NOMO-1 (cell line): ENCODE results near the gene TBC1D25.

ENCODE experiments used
- DNase-seq, 2 experiments: peaks; one replicate each; lab custom pipeline; 2025; ENCODE audit not compliant: unreplicated experiment in 2 of 2; lab: John Stamatoyannopoulos, UW

TBC1D25 gene

DNA sequence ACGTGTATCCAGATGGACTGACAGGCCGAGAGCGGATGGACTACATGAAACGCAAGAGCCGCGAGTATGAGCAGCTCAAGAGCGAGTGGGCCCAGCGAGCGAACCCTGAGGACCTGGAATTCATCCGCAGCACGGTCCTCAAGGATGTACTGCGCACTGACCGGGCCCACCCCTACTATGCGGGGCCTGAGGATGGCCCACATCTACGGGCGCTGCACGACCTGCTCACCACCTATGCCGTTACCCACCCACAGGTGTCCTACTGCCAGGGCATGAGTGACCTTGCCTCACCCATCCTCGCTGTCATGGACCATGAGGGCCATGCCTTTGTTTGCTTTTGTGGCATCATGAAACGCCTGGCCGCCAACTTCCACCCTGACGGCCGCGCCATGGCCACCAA lies 20.1 kb downstream of the TBC1D25 start:
- DNase-seq = no peak

GRCh38 chrX:48560056-48560455 lies 20.5 kb downstream of the TBC1D25 start:
- no peak for DNase-seq

DNA sequence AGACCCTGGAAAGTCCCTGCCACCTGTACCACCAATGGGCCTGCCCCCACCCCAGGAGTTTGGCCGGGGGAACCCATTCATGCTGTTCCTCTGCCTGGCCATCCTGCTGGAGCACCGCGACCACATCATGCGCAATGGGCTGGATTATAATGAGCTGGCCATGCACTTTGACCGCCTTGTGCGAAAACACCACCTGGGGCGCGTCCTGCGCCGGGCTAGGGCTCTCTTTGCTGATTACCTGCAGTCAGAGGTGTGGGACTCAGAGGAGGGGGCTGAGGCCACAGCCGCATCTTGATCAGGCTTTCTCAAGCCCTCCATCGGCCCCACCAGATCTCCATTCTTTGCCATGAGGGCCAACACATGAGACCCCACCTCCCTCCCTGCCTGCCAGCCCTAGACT lies 21.2 kb downstream of the TBC1D25 start:
- no peak for DNase-seq

DNA sequence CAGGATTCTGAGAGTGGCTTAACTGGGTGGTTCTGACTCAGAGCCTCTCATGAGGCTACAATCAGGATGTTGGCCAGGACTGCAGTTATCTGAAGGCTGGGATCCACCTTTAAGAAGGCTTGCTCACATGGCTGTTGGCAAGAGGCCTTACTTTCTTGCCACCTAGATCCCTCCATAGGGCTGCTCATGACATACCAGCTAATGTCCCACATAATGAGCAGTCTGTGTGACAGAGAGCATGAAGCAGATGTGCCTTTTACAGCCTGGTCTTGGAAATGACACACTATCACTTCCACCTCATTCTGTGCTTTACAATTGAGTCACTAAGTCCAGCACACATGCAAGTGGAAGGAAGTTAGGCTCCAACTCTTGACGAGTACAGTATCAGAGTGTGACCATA lies 30.4 kb downstream of the TBC1D25 start:
- DNase-seq = peak in 1 of 2 experiments; percentile 25

GRCh38 chrX:48573690-48574269 lies 34.3 kb downstream of the TBC1D25 start:
- no peak for DNase-seq

DNA sequence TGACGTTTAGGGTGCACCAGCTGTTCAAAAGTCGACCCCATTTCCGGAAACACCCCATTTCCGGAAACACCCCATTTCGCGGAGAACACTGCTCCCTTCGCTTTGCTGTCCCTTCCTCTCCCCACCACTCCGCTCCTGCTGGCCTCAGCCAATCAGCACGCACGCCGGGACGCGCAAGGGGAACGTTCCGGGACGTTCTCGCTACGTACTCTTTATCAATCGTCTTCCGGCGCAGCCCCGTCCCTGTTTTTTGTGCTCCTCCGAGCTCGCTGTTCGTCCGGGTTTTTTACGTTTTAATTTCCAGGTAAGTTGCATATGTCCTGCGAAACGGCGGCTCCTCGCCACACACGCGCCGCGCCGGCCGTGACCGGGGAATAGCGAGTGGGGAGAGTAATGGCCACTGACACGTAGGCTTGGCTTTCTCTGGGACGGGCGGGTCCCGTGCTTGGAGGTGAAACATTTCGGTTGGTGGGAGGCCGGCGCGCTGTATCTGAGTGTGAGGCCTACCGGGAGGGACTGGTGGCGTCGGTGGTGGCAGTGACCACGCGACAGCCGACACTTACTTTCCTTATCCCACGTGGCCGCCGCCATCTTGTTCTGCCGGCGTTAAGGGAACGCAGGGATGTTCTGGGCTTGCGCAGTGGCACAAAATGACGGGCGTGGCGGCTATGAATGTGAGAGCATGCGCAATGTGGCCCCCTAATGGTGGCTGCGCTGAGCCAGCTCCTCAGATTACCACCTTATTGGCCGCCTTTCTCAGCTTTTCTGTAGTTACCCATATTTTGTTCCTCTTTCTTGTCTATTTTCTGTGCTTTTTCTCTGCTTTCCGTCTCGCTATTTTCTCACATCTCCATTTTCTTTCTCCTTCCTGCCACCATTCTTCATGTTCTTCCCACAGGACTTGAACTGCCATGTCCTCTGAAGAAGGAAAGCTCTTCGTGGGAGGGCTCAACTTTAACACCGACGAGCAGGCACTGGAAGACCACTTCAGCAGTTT lies 35.1 kb downstream of the TBC1D25 start, which contains the start of gene RBM3:
Gene RBM3 (plus strand): TSS at position 215 of the 997 bp plus-strand sequence. CDS start 697 bp downstream, at position 912.
- peak; percentile 81 to 86 for DNase-seq

GRCh38 chrX:48575642-48576041 lies 36.1 kb downstream of the TBC1D25 start:
- no peak for DNase-seq

DNA sequence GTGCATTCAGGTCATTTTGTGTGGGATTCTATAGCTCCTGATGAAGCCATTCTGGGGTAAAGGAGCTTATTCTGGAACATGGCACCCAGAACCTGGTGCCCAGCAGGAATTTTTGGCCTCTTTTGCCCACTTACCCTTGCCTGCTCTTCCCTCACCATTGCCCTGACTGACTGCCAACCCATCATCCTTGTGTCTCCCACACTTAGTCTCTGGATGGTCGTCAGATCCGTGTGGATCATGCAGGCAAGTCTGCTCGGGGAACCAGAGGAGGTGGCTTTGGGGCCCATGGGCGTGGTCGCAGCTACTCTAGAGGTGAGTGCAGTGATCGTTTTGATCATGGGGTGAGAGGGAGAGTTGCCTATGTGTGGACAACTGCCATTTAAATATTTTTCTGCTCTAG lies 36.6 kb downstream of the TBC1D25 start:
- DNase-seq = no peak

DNA sequence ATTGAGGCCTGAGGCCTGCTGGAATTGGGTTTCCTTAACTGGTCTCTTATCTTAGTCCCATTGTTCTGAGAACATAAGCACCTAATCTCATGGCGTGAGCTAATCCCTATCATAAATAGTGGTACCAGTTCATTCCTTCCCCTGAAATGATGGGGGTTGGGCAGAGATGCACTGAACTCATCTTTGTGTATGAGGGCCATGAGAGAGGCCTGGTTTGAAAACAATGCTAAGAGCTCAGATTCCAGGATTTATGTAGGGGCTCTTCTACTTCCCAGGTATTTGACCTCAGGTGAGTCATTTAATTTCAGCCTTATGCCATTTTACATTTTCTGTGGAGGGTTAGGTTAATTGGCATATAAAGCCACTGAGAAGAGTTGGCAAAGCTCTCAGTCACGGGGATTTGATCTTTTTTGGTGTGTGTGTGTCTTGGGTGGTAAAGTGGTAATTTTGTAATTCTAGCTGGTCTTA lies 39.2 kb downstream of the TBC1D25 start:
- no peak for DNase-seq

- no peak for DNase-seq
These were observed 39.7 kb downstream of the TBC1D25 start for GRCh38 chrX:48579259-48579658.

DNA sequence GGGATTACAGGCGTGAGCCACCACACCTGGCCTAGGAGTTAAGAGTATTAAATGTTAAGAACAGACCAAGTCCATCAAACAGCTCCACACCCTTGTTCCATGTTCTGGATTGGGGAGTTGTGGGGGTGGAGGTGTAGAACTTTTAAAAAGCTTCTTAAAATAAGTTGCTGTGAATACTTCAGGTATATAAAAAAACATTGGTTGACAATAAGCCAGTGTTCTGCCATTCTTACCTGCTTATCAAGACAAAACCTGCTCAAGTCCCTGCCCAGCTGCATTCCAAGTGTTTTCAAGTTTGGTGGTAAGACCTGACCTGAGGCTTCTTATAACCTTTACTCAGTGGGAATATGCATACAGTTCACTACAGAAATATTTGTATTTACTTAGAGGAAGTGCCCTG lies 41.1 kb downstream of the TBC1D25 start:
- DNase-seq = no peak

GRCh38 chrX:48584698-48585097 lies 45.2 kb downstream of the TBC1D25 start:
- no peak for DNase-seq

GRCh38 chrX:48589482-48590162 lies 50.1 kb downstream of the TBC1D25 start:
- no peak for DNase-seq

GRCh38 chrX:48590203-48591103 lies 50.9 kb downstream of the TBC1D25 start:
- no peak for DNase-seq

GRCh38 chrX:48591255-48591791 lies 51.8 kb downstream of the TBC1D25 start:
- DNase-seq = no peak

GRCh38 chrX:48592971-48593370 lies 53.5 kb downstream of the TBC1D25 start:
- no peak for DNase-seq

DNA sequence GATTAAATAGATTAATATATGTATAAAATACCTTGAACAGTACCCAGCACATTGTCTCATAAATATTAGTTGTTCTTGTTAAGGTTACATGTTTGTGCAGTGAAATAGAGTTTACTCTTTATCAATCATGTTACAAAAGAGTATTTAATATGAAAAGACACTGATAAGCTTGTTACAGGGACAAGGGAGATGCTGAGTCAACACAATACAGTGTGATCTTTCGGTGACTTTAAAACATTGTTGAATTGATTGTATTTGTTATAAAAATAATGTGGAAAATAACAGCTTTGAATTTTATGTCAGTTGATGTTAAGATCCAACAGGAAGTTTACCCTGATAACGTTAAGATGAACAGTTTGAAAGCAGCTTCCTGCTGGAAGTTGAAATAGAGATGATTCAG lies 56.4 kb downstream of the TBC1D25 start:
- DNase-seq = no peak

- DNase-seq = peak; percentile 72 to 84
These were observed 58.1 kb downstream of the TBC1D25 start, which contains the start of gene WDR13 for GRCh38 chrX:48597353-48598264. Gene WDR13, plus strand, starts transcription at chrX:48597492. Its CDS starts 505 bp downstream, at chrX:48597997.

DNA sequence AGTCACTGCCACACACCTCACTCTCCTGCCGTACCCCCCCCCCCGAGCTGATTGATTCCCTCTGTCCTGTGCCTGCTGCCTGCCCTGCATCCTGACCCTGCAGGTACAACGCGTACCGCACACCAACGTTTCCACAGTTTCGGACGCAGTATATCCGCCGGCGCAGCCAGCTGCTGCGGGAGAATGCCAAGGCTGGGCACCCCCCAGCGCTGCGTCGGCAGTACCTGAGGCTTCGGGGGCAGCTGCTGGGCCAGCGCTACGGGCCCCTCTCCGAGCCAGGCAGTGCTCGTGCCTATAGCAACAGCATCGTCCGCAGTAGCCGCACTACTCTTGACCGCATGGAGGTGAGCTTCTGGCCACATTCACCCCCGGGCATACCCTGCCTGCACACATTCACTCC lies 59.1 kb downstream of the TBC1D25 start:
- DNase-seq = no peak
